Bronchial epithelial cell (primary cell): Measurements from ENCODE around the gene ZNF749. TPM values are rescaled to one million over a fixed set of nuclear protein-coding genes. Genes with fewer than 3 reads are reported as not detected.

ENCODE experiments used
- DNase-seq: peaks from one replicate; pipeline ENCODE4 v3.0.0-alpha.2; 2010; ENCODE audit warnings: low read depth
- FAIRE-seq: peaks from 2 replicates; lab custom pipeline; 2011; peaks lifted over from hg19 to GRCh38; lab: Jason Lieb, UNC
- H3K27me3 ChIP-seq: 2 replicates; pipeline ENCODE4 v1.5.1; 2011; ENCODE audit warnings: low read length; ENCODE audit not compliant: control insufficient read depth, insufficient read depth
- H3K36me3 ChIP-seq: 2 replicates; pipeline ENCODE4 v1.5.1; 2011; ENCODE audit warnings: low read length; ENCODE audit not compliant: control insufficient read depth, insufficient read depth
- H3K4me3 ChIP-seq: 2 replicates; pipeline ENCODE4 v1.5.1; 2011; ENCODE audit warnings: mild to moderate bottlenecking, low read depth, low read length, control low read depth
- total RNA-seq: library from RNA; depleted of rRNA; stranded (reverse); fragments of >200 nt; gene quantifications from 2 replicates; pipeline ENCODE4 v1.2.1, GENCODE V29; 2014
- TF ChIP-seq, protein P1 (sequence below): IDR thresholded peaks from 2 replicates; pipeline ENCODE4 v1.5.1; 2011; ENCODE audit warnings: mild to moderate bottlenecking, moderate library complexity, low read length, control low read depth, inconsistent platforms; ENCODE audit not compliant: insufficient read depth, severe bottlenecking

Gene ZNF749
- total RNA-seq, 1 donor from 2014 or later = 18.4 TPM

DNA sequence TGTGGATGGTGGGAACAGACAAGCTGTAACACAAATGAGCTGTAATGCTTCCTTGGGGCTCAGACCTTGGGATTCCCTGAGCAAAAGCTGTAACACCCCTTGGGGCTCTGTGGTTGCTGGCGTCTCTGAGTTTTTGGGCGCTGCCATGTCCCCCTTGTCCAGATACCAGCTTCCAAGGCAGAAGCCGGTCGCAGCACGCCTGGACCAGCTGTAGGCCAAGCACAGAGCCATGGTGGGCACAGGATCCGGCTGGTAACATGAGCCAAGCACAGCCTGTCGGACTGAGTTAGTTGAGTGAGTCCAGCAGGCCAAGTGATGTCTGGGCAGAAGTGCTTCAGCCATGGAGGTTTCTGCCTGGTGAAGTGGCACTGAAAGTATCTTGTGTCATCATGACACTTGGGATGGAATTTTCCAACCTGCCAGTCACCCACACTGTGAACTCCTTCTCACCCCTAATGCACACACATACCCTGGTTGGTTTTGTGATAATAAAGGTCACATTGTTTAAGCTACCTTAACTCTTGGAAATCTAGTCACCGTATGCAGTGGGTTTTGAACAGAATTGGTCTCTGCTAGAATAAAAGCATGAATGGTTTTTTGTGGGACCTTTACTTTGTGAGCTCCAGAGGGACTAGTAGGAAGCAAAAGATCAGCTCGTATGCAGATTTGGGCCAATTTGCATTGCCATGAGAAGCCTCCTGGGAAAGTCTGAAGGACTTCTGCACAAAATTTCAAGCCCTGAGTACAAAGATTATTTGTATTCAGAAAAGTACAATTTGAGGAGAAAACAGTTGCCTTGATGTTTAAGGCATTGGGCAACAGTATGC, 31.2 kb upstream of the ZNF749 start:
- DNase-seq = no peak
- Histone ChIP-seq H3K27me3 (no peaks in the 10 kb centered on the region), H3K4me3 (no peak overlapping the region), H3K36me3 (no peaks in the 10 kb centered on the region)
- FAIRE-seq = no peak
- TF ChIP-seq, protein P1, sequence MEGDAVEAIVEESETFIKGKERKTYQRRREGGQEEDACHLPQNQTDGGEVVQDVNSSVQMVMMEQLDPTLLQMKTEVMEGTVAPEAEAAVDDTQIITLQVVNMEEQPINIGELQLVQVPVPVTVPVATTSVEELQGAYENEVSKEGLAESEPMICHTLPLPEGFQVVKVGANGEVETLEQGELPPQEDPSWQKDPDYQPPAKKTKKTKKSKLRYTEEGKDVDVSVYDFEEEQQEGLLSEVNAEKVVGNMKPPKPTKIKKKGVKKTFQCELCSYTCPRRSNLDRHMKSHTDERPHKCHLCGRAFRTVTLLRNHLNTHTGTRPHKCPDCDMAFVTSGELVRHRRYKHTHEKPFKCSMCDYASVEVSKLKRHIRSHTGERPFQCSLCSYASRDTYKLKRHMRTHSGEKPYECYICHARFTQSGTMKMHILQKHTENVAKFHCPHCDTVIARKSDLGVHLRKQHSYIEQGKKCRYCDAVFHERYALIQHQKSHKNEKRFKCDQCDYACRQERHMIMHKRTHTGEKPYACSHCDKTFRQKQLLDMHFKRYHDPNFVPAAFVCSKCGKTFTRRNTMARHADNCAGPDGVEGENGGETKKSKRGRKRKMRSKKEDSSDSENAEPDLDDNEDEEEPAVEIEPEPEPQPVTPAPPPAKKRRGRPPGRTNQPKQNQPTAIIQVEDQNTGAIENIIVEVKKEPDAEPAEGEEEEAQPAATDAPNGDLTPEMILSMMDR = no peak

DNA sequence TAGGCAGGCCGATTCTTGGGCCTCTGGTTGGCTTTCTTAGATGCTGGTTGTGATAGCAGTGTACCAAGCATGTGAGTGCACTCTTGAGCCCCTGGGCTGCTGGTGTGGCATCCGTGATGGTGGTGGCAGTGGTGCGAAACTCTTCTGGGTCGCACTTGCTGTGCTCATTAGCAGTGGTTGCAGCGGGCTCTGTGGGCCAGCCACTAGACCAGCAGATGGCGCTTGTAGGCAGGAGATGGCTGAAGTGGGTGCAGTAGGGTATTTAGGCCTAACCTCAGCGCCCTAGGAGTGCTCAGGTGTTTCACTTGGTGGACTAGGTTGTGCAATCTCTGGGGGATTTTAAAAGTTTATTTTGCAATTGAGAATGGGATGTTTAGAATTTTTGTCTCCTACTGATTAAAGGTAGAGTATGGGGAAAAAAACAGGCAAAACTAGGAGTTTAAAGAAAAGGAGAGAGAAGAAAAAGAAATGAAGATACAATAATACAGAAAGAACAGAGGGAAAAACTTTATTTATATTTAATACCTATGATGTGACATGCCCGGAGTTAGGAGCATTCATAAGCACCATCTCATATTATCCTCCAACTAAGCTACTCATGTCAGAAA, 28.5 kb upstream of the ZNF749 start:
- TF ChIP-seq, protein P1 = peak; percentile 92
- no peaks in the 10 kb centered on the region for H3K36me3 ChIP-seq
- FAIRE-seq (no peak), DNase-seq (peak; percentile 51)
- no peak overlapping the region for H3K4me3 ChIP-seq
- H3K27me3 ChIP-seq = no peaks in the 10 kb centered on the region

DNA sequence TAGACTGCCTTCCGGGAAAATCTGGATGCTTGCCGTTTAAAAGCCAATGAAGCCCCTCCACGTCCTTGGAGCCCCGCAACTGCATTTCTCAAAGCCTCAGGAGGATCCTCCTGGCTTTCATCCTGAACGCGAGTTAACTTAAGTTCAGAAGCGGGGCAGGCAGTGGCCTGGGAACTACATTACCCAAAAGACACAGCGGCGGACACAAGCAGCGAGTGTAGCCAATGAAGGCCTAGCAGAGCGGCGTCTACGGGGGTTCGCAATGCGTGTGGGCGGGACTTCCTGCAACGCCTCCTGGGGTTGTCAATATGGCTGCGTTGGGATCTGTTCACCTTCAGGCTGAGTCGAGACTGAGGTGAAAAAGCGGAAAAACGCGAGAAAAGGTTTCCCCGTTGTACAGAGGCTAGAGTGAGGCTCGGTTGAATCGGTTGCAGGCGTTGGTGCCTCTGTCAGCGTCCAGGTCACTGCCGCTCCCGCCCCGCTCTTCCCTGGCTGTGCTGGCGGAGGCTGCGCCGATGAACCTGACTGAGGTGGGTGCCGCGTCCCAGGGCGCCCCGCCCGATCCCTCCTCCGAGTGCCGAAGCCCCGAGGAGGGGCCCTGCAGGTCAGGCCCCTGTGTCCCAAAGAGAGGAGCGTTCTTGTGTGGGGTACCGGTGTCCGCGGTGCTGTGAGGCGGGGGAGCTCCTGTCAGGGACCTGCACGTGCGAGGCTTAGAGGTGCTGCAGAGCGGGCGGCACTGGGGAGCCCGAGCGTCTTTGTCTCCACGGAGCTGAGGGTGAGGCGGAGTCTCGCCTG, 24.1 kb upstream of the ZNF749 start, which contains the start of gene ZNF17:
TSS of gene ZNF17 (plus strand) at position 285 of the 795 bp plus-strand sequence. CDS start 2,455 bp downstream, outside the sequence.
- Histone ChIP-seq H3K27me3 (no peaks in the 10 kb centered on the region), H3K4me3 (peak within 1 kb of the TSS; percentile 68), H3K36me3 (no peaks in the 10 kb centered on the region)
- peak; percentile 81 for FAIRE-seq
- peak; percentile 90 for DNase-seq
- TF ChIP-seq, protein P1 = no peak

DNA sequence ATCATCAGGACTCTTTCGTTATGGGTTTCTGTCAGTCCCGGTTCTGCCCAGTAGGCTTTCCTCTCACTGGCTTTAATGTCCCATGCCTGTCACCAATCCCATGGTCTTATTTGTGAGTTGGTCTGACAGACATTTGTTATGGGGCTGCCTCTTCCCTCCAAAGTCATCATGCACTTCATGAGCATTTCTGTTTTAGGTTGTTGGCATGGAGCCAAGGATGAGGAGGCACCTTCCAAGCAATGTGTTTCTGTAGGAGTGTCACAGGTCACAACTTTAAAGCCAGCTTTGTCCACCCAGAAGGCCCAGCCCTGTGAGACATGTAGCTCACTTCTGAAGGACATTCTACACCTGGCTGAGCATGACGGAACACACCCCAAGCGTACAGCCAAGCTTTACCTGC, 15.7 kb upstream of the ZNF749 start:
- no peak for DNase-seq
- no peak overlapping the region for H3K4me3 ChIP-seq
- H3K27me3 ChIP-seq = no peaks in the 10 kb centered on the region
- TF ChIP-seq, protein P1 = no peak
- peaks cover 17% of the 10 kb centered on the region for H3K36me3 ChIP-seq
- no peak for FAIRE-seq

DNA sequence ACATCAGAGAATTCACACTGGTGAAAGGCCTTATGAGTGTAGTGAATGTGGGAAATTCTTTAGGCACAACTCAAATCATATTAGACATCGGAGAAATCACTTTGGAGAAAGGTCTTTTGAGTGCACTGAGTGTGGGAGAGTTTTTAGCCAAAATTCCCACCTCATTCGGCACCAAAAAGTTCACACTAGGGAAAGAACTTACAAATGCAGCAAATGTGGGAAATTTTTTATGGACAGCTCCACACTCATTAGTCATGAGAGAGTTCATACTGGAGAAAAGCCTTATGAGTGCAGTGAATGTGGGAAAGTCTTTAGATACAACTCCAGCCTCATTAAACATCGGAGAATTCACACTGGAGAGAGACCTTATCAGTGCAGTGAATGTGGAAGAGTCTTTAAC, 14.1 kb upstream of the ZNF749 start:
- TF ChIP-seq, protein P1 = no peak

More for the DNA sequence above, 14.1 kb upstream of the ZNF749 start:
- Histone ChIP-seq H3K4me3 (no peak overlapping the region), H3K27me3 (no peaks in the 10 kb centered on the region), H3K36me3 (peaks cover 17% of the 10 kb centered on the region)
- DNase-seq = no peak
- FAIRE-seq = no peak
